Stimulated activated naive CD8-positive, alpha-beta T cell treated with anti-CD3 and anti-CD28 coated beads, Interleukin-15, Interleukin-2, amounts not matched to agents 100 ng/mL and 50 ng/mL, for 24 hours (primary cell): ENCODE measurements around the gene VEPH1.

ENCODE experiments used
- H3K27ac Mint-ChIP-seq: one replicate; pipeline ENCODE4 v1.8.0; 2021; ENCODE audit warnings: mild to moderate bottlenecking, mixed read lengths
- H3K27me3 Mint-ChIP-seq: one replicate; pipeline ENCODE4 v1.8.0; 2021; ENCODE audit warnings: mixed read lengths
- H3K36me3 Mint-ChIP-seq: one replicate; pipeline ENCODE4 v1.8.0; 2021; ENCODE audit warnings: low read depth, mixed read lengths
- H3K4me1 Mint-ChIP-seq: one replicate; pipeline ENCODE4 v1.8.0; 2021; ENCODE audit warnings: low read depth, mixed read lengths
- H3K4me3 Mint-ChIP-seq: one replicate; pipeline ENCODE4 v1.8.0; 2021; ENCODE audit warnings: mild to moderate bottlenecking, mixed read lengths
- H3K9me3 Mint-ChIP-seq: one replicate; pipeline ENCODE4 v1.8.0; 2021; ENCODE audit warnings: mixed read lengths

The VEPH1 gene

DNA sequence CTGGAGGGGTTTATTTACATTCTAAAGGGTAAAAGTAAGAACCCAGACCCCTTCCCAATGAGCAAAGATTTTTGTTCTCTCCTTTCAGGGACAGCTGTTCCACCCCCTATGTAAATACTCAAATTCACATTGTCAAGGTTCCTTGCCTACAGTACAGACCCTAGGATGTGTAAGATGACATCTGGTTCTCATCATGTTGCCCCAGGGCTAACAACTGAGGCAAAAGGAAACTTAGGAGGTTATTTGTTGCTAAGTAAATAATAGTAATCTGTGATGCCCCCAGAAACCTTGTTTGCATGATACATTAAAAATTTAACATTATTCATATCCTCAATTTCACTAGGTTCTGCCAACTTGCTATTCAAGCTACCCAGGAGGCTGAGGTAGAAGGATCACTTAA is 208.3 kb downstream of the VEPH1 start:
- H3K27me3 Mint-ChIP-seq: no peaks in the 10 kb centered on the region
- no peak overlapping the region for H3K27ac Mint-ChIP-seq
- no peaks in the 10 kb centered on the region for H3K9me3 Mint-ChIP-seq
- H3K36me3 Mint-ChIP-seq: no peaks in the 10 kb centered on the region
- H3K4me3 Mint-ChIP-seq: no peak overlapping the region
- H3K4me1 Mint-ChIP-seq: no peaks in the 10 kb centered on the region

GRCh38 chr3:157294491-157294890 is 208.7 kb downstream of the VEPH1 start:
- Mint-ChIP-seq H3K4me3 (no peak overlapping the region), H3K36me3 (no peaks in the 10 kb centered on the region), H3K4me1 (no peaks in the 10 kb centered on the region)

GRCh38 chr3:157290766-157291165 is 212.4 kb downstream of the VEPH1 start:
- Mint-ChIP-seq H3K27me3 (no peaks in the 10 kb centered on the region), H3K4me1 (no peaks in the 10 kb centered on the region), H3K9me3 (no peaks in the 10 kb centered on the region), H3K36me3 (no peaks in the 10 kb centered on the region), H3K4me3 (no peak overlapping the region), H3K27ac (no peak overlapping the region)

More at GRCh38 chr3:157294491-157294890, 208.7 kb downstream of the VEPH1 start:
- H3K27me3 Mint-ChIP-seq: no peaks in the 10 kb centered on the region
- H3K27ac Mint-ChIP-seq: no peak overlapping the region
- no peaks in the 10 kb centered on the region for H3K9me3 Mint-ChIP-seq

DNA sequence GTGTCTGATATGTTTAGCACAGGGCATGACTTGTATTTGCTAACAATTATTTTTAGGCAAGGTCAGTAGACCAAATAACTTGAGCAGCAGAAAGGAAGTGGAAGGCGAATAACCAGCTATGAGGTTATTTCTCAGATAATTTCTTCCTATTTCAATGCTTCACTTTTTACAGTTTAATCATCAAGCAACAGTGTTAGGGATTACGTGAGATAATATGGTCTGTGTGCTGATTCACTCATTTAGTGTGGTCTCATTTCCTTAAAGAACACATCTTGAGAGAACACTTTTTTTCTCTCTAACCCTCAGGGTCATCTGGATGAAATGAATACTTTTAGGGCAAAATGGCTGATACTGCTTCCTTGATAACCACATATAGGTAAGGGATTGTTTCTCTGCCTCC is 217.2 kb downstream of the VEPH1 start:
- H3K27ac Mint-ChIP-seq: no peak overlapping the region
- H3K4me1 Mint-ChIP-seq: peaks cover 4% of the 10 kb centered on the region
- H3K36me3 Mint-ChIP-seq: no peaks in the 10 kb centered on the region
- no peaks in the 10 kb centered on the region for H3K9me3 Mint-ChIP-seq
- no peaks in the 10 kb centered on the region for H3K27me3 Mint-ChIP-seq
- H3K4me3 Mint-ChIP-seq: no peak overlapping the region

DNA sequence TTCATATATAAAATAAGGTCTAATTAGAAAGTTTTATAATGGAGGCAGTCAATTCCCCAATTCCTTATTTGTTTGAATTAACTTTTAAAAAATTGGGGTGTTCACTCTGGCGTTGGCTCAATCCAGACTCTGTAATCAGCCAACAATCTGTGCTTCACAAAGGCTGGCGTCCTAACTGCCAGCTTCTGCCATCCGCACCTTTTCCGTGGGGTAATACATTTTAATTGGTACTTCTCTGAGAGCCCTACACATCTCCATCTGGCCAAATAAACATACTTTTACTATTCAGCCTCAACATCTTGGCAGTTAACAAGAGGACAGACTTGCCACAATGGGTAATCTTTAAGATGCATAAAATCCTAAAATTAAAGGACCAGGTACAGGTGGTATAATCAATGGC is 218.1 kb downstream of the VEPH1 start:
- no peak overlapping the region for H3K27ac Mint-ChIP-seq
- H3K27me3 Mint-ChIP-seq: no peaks in the 10 kb centered on the region
- no peaks in the 10 kb centered on the region for H3K9me3 Mint-ChIP-seq
- no peak overlapping the region for H3K4me3 Mint-ChIP-seq
- no peaks in the 10 kb centered on the region for H3K36me3 Mint-ChIP-seq
- H3K4me1 Mint-ChIP-seq: peaks cover 4% of the 10 kb centered on the region

DNA sequence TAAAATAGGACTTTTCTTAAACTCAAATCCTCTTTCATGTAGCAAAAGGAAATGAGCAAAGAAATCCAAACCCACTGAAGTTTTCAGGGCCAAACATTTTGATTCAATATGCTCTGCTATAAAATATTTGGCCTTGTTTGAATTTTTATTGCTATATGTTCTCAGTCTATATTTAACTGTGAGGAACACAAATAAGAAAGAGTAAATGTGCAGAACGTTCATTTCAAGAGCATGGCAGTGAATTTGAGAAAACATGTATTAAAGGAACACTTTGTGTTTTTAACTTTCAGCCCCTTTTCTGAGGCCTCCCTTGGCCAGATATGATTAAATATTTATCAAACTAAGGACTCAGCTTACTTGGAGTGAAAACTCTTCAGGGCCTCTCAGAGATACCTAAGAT is 218.5 kb downstream of the VEPH1 start:
- Mint-ChIP-seq H3K27me3 (no peaks in the 10 kb centered on the region), H3K4me1 (peaks cover 4% of the 10 kb centered on the region), H3K36me3 (no peaks in the 10 kb centered on the region), H3K27ac (no peak overlapping the region), H3K9me3 (no peaks in the 10 kb centered on the region), H3K4me3 (no peak overlapping the region)

GRCh38 chr3:157282261-157283191 is 220.7 kb downstream of the VEPH1 start:
- Mint-ChIP-seq H3K27me3 (no peaks in the 10 kb centered on the region), H3K36me3 (no peaks in the 10 kb centered on the region), H3K4me1 (peaks cover 4% of the 10 kb centered on the region), H3K4me3 (no peak overlapping the region), H3K27ac (no peak overlapping the region), H3K9me3 (no peaks in the 10 kb centered on the region)

DNA sequence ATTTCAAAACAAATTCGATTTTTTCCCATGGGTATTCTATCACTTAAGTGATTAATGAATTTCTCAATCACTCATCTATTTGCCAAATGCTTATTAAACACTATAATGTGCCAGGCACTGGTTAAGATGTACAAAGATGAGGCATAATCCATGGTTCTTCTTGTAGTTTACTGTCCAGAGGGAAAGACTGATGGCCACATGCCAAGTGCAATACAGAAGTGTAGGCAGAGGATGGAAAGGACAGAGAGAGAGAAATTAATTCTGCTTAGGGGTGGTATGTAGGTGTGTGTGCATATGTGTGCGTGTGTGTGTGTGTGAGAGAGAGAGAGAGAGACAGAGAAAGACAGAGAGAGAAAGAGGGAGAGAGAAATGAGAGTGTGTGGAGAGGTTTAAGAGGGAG is 222.4 kb downstream of the VEPH1 start:
- H3K27ac Mint-ChIP-seq: no peak overlapping the region
- no peaks in the 10 kb centered on the region for H3K36me3 Mint-ChIP-seq
- no peak overlapping the region for H3K4me3 Mint-ChIP-seq
- H3K9me3 Mint-ChIP-seq: no peaks in the 10 kb centered on the region
- H3K4me1 Mint-ChIP-seq: peaks cover 4% of the 10 kb centered on the region
- no peaks in the 10 kb centered on the region for H3K27me3 Mint-ChIP-seq

DNA sequence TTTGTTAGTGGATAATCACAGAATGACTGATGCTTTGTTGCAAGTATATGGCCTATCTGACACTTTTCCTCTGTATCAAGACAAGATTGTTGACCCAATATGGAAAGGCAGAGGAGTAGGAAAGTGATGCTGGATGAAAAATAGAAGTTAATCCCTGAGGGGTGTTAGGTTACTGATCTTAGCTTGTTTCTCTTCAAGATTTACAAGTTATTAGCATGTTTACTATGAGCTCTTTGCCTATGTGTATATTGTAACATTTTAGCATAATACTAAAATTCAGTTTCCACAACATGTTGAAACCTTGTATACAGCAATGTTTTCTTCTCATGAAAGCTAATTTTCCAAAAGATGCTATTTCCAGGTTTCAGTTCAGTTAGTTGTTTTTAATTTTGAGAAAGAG is 222.9 kb downstream of the VEPH1 start:
- Mint-ChIP-seq H3K4me3 (no peak overlapping the region), H3K9me3 (no peaks in the 10 kb centered on the region), H3K27me3 (no peaks in the 10 kb centered on the region), H3K27ac (no peak overlapping the region), H3K36me3 (no peaks in the 10 kb centered on the region), H3K4me1 (peaks cover 4% of the 10 kb centered on the region)

DNA sequence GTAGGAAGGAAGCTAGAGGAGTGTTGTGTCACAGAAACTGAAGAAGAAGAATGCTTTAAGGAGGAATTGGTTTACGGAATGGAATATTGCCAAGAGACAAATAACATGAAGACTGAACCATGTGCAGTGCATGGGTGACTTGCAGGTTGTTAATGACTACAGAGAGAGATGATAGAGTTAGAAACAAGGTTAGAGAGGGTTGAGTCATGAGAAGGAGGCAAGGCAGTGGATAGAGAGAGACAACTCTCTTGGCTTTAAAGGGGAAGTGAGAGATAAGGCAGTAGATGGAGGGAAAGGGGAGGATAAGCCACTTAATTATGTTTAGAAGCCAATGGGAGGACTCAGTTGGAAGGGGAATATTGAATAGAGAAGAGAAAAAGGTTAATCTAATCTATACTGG is 224.0 kb downstream of the VEPH1 start:
- Mint-ChIP-seq H3K36me3 (no peaks in the 10 kb centered on the region), H3K9me3 (no peaks in the 10 kb centered on the region), H3K4me1 (peaks cover 4% of the 10 kb centered on the region), H3K27ac (no peak overlapping the region), H3K27me3 (no peaks in the 10 kb centered on the region), H3K4me3 (no peak overlapping the region)

GRCh38 chr3:157276801-157277200 is 226.4 kb downstream of the VEPH1 start:
- no peaks in the 10 kb centered on the region for H3K36me3 Mint-ChIP-seq
- H3K4me3 Mint-ChIP-seq: no peak overlapping the region
- no peaks in the 10 kb centered on the region for H3K27me3 Mint-ChIP-seq
- H3K27ac Mint-ChIP-seq: no peak overlapping the region
- no peaks in the 10 kb centered on the region for H3K9me3 Mint-ChIP-seq
- no peaks in the 10 kb centered on the region for H3K4me1 Mint-ChIP-seq

GRCh38 chr3:157275832-157276231 is 227.4 kb downstream of the VEPH1 start:
- Mint-ChIP-seq H3K9me3 (no peaks in the 10 kb centered on the region), H3K36me3 (no peaks in the 10 kb centered on the region), H3K27ac (no peak overlapping the region), H3K4me1 (no peaks in the 10 kb centered on the region), H3K4me3 (no peak overlapping the region), H3K27me3 (no peaks in the 10 kb centered on the region)

GRCh38 chr3:157274644-157275137 is 228.5 kb downstream of the VEPH1 start:
- Mint-ChIP-seq H3K4me3 (no peak overlapping the region), H3K9me3 (no peaks in the 10 kb centered on the region), H3K27me3 (no peaks in the 10 kb centered on the region), H3K27ac (no peak overlapping the region), H3K36me3 (no peaks in the 10 kb centered on the region), H3K4me1 (no peaks in the 10 kb centered on the region)

DNA sequence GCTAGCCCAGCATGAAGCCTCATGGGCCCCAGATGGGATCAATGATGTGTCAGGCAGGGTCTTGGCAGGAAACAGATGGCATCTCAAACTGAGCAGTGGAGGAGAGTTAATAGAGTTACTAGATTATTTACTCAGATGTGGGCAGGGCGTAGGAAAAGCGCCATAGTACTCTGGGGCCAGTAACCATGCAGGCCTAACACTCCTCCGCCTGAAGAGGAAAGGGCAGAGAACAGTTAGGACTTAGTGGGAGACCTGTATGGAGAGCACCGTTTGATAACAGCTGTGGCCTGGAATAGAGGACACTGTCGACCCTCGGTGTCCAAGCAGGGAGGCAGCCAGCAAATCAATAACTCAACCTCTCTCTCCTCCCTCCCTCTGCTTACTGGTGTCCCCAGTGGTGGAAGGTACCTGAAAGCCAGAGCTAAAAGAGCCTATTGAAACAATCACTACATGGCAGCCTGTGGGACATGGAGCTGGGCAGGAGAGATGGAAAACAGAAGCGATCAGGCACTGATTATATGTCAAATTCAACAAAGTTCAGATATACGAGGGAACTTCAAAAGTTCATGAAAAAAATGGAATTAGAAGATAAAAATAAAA is 231.8 kb downstream of the VEPH1 start:
- Mint-ChIP-seq H3K27me3 (no peaks in the 10 kb centered on the region), H3K4me3 (no peak overlapping the region), H3K4me1 (no peaks in the 10 kb centered on the region), H3K27ac (no peak overlapping the region), H3K9me3 (no peaks in the 10 kb centered on the region), H3K36me3 (no peaks in the 10 kb centered on the region)

- H3K4me1 Mint-ChIP-seq: no peaks in the 10 kb centered on the region
- H3K36me3 Mint-ChIP-seq: no peaks in the 10 kb centered on the region
- H3K27me3 Mint-ChIP-seq: no peaks in the 10 kb centered on the region
- H3K27ac Mint-ChIP-seq: no peak overlapping the region
- no peaks in the 10 kb centered on the region for H3K9me3 Mint-ChIP-seq
- no peak overlapping the region for H3K4me3 Mint-ChIP-seq
Observed at GRCh38 chr3:157268026-157268425, 235.2 kb downstream of the VEPH1 start.
